Measurements from ENCODE around the gene OPN4.

The OPN4 gene

DNA sequence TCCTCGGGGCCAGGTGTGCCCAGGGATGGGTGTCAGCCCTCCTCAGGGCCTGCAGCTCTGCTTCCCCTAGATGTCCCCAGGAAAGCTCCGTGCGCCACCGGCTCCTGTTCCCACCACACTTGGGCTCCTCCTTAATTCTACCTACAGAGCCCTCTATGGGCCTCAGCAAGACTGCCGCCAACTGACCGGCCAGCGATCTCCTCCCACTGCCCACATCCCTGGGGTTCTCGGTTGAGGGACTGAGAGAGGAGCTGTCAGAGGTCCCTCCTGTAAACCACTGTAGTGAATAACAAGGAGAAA, 8.6 kb downstream of the OPN4 start:
- Histone ChIP-seq H3K9me3 (ENCODE audit: control insufficient read depth, insufficient read depth, low read length) (no peaks in the 10 kb centered on the region), H3K4me1 (ENCODE audit: insufficient read depth, low read length) (peaks cover 16% of the 10 kb centered on the region; the same call in 1 of the 2 replicates), H3K9ac (ENCODE audit: low read depth, low read length) (no peak overlapping the region), H3K36me3 (ENCODE audit: insufficient read depth, low read length) (no peaks in the 10 kb centered on the region)

DNA sequence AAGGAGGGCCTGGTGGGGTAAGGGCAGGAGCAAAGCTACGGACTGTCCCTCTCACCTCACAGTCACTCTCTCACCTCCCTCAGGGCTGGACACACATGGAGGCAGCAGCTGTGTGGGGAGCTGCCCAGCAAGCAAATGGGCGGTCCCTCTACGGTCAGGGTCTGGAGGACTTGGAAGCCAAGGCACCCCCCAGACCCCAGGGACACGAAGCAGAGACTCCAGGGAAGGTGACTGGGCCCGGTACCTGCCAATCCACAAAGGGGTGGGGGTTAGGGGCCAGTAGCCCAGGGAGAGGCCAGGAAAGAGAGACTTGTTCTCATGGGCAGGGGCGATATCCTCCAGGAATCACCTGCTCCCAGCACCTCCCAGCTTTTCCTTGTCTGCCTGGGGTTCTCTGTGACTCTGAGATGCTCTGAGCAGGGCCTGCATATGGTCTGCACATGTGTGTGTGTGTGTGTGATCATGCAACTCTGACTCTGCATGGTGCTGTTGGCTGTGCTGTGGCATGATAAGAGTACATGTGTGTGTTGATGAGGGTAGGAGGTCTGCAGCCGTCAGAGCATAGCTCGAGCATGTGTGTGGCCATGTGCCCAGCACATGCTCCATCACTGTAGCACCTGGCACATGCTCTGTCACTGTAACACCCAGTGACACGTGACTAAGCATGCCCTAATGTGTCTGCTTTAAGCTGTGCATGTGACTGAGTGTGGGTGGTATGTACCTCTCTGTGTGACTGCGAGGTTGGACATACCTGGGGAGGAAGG, 9.4 kb downstream of the OPN4 start:
- Histone ChIP-seq H3K4me1 (ENCODE audit: insufficient read depth, low read length) (peaks cover 20% of the 10 kb centered on the region; the same call in 1 of the 2 replicates), H3K36me3 (ENCODE audit: insufficient read depth, low read length) (no peaks in the 10 kb centered on the region), H3K9ac (ENCODE audit: low read depth, low read length) (no peak overlapping the region), H3K9me3 (ENCODE audit: control insufficient read depth, insufficient read depth, low read length) (no peaks in the 10 kb centered on the region)

DNA sequence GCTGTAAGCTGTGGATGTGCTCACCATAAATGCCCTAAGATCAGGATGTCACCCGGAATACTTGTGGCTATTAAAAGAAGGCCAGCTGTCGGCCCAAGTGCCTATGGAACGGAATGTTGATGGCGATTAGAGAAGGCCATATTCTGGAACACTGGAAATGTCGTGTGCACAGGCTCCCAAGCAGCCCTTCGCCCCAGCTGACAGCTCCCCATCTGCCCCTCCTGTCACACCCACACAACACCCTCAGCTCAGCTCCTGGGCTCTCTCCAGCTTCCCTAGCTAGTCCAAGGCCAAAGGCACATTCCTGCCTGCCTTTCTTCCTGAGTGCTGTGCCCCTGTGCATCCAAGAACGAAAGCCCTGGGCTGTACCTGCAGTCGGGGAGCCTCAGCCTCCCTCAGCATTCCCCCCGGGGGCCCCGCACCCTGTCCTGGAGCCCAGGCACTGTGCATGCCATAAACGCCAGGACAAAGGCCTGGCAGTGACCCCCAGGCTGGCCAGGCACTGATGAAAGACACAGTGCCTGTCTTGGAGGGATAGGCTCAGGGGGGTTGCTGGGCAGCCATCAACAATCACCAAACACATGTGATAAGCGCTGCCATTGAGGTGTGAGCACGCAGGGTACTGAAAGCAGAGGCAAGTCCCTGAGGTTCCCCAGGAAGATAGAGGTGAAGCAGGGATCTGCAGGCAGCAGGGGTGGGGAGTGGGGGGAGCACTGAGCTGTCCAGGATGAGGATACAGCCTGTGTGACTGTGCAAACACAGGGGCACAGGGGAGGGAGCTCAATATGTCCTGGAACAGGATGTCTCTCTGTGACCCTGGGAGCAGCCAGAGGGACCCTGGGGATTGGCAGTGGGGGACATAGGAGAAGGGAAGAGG, 10.2 kb downstream of the OPN4 start:
- Histone ChIP-seq H3K9ac (ENCODE audit: low read depth, low read length) (no peak overlapping the region), H3K4me1 (ENCODE audit: insufficient read depth, low read length) (peaks cover 23% of the 10 kb centered on the region; the same call in 1 of the 2 replicates), H3K9me3 (ENCODE audit: control insufficient read depth, insufficient read depth, low read length) (no peaks in the 10 kb centered on the region), H3K36me3 (ENCODE audit: insufficient read depth, low read length) (no peaks in the 10 kb centered on the region)

DNA sequence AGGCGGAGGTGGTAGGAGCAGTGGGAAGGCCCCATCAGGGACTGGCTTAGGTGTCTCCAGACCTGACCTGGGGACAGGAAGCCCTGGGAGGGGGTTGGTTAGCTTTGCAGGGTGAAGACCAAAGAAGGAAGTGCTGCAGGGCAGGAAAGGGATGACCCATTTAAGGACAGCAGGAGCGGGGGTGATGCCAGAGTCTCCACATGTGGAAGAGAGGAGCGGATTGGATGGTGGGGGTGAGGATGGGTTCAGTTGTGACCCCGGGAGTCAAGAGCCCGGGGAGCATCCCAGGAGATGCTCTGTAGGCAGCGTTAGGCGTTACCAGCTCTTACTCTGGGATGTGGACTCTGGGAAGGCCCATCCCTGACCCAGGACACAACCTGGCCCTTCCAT, 10.9 kb downstream of the OPN4 start:
- Histone ChIP-seq H3K4me1 (ENCODE audit: insufficient read depth, low read length) (peaks cover 23% of the 10 kb centered on the region; the same call in 1 of the 2 replicates), H3K36me3 (ENCODE audit: insufficient read depth, low read length) (no peaks in the 10 kb centered on the region), H3K9me3 (ENCODE audit: control insufficient read depth, insufficient read depth, low read length) (no peaks in the 10 kb centered on the region), H3K9ac (ENCODE audit: low read depth, low read length) (no peak overlapping the region)

DNA sequence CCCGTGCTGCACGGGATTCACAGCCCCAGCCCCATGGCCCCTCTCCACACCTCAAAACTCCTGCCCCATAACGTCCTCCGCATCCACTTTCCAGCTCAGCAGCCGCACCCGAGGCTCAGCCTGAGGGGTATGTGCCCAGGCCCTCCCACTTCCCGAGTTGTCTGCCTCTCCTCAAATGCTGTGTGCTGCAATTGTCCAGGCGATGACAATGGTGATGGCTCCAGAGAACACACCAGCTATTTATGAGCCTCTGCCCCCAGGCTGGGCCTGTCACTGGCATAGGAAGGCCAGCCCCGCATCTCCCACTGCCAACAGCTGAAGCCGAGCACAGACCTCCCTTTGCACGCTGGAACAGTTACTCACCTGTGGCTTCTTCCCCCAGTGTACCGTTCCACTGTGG, 11.5 kb downstream of the OPN4 start:
- no peaks in the 10 kb centered on the region for H3K9me3 ChIP-seq (ENCODE audit: control insufficient read depth, insufficient read depth, low read length)
- H3K9ac ChIP-seq (ENCODE audit: low read depth, low read length), result no peak overlapping the region
- H3K36me3 ChIP-seq (ENCODE audit: insufficient read depth, low read length), result no peaks in the 10 kb centered on the region
- H3K4me1 ChIP-seq (ENCODE audit: insufficient read depth, low read length), result peaks cover 24% of the 10 kb centered on the region; the same call in 1 of the 2 replicates

DNA sequence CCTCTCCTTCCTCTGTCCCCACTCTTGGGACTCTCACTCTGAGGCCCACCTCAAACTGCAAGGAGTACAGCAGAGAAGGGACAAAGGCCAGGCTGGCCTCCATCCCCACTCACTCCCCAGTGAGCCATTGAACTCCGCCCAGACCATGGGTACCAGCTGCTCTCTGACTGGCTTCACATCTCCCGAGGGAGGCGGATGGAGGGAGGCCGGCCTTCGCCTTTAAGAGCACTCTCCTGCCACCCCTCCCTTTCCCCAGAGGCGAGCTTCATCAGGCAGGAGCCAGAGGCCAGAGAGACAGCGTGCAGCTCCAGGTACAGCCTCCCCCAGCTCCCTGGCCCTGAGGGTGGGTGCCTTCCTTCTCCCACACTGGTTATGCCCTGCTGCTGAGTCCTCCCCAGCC, 12.2 kb downstream of the OPN4 start:
- H3K4me1 ChIP-seq (ENCODE audit: insufficient read depth, low read length), result peaks cover 30% of the 10 kb centered on the region; the same call in 1 of the 2 replicates
- H3K9ac ChIP-seq (ENCODE audit: low read depth, low read length), result no peak overlapping the region
- no peaks in the 10 kb centered on the region for H3K36me3 ChIP-seq (ENCODE audit: insufficient read depth, low read length)
- H3K9me3 ChIP-seq (ENCODE audit: control insufficient read depth, insufficient read depth, low read length), result no peaks in the 10 kb centered on the region

DNA sequence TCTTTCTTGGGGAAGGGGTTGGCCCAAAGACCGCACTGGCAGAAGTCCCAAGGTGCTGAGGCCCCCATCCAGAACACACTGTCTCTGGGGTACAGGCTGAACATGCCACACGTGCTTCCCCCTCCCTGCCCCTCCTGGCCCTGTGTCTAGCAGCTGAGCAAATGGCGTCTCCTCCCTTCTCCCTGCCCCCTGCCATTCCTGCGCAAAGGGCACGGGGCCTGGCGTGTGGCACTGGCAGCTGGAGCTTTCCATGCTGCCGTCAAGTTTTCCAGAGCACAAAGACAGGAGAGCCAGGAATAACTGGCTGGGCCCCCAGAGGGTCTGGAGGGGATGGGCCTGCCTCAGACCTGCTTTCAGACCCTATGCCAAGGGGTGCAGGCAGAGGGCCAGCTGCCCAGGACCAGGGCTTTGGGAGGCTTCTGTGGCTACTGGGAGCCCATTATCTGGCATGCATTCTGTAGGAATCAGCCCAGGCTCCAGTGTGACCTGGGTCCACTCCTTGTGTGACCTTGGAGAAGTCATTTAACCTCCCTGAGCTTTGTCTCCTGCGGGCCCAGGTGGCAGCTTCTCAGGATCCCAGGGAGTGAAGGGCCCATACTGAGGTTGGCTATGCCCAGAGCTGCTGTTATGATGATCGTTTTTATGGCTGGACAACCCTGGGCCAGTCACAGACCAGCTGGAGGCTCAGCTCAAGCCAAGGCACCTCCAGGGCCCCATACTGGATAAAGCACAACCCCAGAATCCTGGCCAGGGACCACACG, 13.3 kb downstream of the OPN4 start:
- H3K4me1 ChIP-seq (ENCODE audit: insufficient read depth, low read length), result peaks cover 38% of the 10 kb centered on the region; the same call in 1 of the 2 replicates
- no peaks in the 10 kb centered on the region for H3K9me3 ChIP-seq (ENCODE audit: control insufficient read depth, insufficient read depth, low read length)
- no peaks in the 10 kb centered on the region for H3K36me3 ChIP-seq (ENCODE audit: insufficient read depth, low read length)
- no peak overlapping the region for H3K9ac ChIP-seq (ENCODE audit: low read depth, low read length)

DNA sequence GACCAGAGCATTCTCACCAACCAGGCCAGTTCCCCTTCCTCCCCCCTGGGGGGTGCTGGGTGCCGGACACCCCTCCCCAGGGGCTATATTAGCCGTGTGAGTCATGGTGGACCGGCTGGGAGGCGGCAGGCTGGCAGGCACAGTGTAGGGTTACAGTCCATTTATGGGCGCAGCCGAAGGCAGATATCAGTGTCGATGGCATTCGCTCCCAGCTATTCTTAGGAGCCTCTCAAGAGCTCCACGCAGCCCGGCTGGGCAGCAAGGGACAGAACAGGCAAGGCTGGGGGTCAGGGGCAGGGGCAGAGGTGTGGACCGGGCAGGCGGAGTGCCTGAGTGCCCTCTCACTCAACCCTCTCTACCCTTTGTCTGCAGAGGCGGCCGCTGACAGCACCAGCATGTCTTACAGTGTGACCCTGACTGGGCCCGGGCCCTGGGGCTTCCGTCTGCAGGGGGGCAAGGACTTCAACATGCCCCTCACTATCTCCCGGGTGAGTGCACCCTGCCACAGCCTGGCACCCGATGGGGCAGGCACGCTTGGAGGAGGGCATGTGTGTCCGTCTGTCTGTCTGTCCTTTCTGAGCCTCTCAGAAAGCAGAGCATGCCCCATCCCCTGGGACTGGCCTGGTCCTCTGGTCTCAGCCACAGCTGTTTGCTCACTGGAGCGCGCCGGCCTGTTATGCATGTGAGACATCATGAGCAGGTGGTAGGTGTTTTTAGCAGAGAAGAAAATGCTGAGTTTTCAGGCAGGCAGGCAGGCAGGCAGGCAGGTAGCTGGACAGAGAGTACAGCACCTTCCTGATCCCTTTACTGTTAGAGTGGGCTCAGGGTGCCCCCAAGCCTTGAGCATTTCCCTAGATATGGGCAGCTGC, 14.2 kb downstream of the OPN4 start, which contains the start of gene LDB3:
LDB3 (plus strand) TSS at position 215 of the 869 bp plus-strand sequence; CDS start at position 396, 181 bp downstream.
- H3K9me3 ChIP-seq (ENCODE audit: control insufficient read depth, insufficient read depth, low read length), result no peaks in the 10 kb centered on the region
- H3K4me1 ChIP-seq (ENCODE audit: insufficient read depth, low read length), result peaks cover 47% of the 10 kb centered on the region; the same call in 1 of the 2 replicates
- H3K36me3 ChIP-seq (ENCODE audit: insufficient read depth, low read length), result no peaks in the 10 kb centered on the region
- no peak within 1 kb of the TSS for H3K9ac ChIP-seq (ENCODE audit: low read depth, low read length)

DNA sequence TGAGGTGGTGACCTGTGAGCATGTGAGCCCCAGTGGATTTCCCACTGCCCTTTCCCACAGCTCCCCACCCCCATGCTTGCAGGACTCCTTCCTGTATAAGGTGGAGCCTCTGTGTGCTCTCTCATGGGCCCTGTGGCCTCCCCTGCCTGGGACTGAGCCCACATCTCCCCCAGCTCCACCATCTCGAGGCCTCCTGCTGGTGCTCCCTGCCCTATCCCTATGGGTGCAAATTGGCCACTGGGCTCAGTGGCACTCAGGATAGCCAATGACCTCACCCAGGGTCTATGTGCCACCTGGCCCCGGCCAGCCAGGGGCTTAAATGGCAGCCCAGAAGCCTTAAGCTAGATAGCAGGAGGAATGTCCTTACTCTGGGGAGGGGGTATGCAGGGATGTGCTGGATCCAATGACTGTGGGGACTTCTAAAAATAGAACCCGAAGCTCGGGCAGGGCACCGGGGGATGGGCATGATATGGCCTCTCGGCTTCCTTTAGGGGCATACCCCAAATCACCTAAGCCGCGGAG, 16.0 kb downstream of the OPN4 start:
- Histone ChIP-seq H3K4me1 (ENCODE audit: insufficient read depth, low read length) (peaks cover 38% of the 10 kb centered on the region; the same call in 1 of the 2 replicates), H3K36me3 (ENCODE audit: insufficient read depth, low read length) (no peaks in the 10 kb centered on the region), H3K9ac (ENCODE audit: low read depth, low read length) (no peak overlapping the region), H3K9me3 (ENCODE audit: control insufficient read depth, insufficient read depth, low read length) (no peaks in the 10 kb centered on the region)

DNA sequence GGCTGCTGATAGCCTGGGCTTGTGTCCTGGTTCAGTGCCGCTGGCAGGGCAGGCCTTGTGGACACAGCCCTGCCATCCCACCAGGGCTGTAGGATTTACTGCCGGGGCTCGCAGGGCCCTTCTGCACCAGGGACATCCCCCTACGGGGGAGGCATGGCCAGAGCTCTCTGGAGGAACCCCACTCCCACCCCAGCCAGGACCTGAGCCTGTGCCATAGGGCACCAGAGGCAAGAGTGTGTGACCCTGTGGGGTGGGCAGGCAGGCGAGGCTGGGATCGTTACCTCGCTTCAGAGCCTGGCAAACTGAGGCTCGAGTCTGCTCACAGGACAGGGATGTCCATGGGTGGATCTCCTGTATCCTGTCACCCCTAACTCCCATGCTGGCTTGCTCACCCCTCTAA, 16.5 kb downstream of the OPN4 start:
- H3K9ac ChIP-seq (ENCODE audit: low read depth, low read length), result no peak overlapping the region

DNA sequence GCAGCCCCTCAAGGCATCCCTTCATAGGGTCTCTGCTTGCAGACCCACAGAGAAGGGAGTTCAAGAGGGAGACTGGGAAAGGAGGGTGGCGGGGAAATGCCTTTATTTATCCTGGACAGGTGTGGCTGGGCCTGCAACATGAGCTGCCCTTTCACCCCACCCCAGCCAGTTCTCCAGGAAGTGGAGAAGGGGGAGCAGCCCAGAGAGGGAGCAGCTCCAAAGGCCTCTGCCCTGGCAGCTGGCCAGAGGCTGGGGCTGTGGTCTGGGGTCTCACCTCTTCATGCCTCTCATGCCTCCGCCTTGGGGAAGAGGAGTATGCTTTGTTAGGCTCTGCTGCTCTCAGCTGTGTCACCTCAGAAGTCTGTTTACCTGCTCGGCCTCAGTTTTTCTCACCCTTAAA, 17.1 kb downstream of the OPN4 start:
- H3K4me1 ChIP-seq (ENCODE audit: insufficient read depth, low read length), result peaks cover 33% of the 10 kb centered on the region; the same call in 1 of the 2 replicates
- no peaks in the 10 kb centered on the region for H3K9me3 ChIP-seq (ENCODE audit: control insufficient read depth, insufficient read depth, low read length)
- no peak overlapping the region for H3K9ac ChIP-seq (ENCODE audit: low read depth, low read length)
- no peaks in the 10 kb centered on the region for H3K36me3 ChIP-seq (ENCODE audit: insufficient read depth, low read length)

More for the DNA sequence above, 16.5 kb downstream of the OPN4 start:
- Histone ChIP-seq H3K9me3 (ENCODE audit: control insufficient read depth, insufficient read depth, low read length) (no peaks in the 10 kb centered on the region), H3K4me1 (ENCODE audit: insufficient read depth, low read length) (peaks cover 33% of the 10 kb centered on the region; the same call in 1 of the 2 replicates), H3K36me3 (ENCODE audit: insufficient read depth, low read length) (no peaks in the 10 kb centered on the region)

DNA sequence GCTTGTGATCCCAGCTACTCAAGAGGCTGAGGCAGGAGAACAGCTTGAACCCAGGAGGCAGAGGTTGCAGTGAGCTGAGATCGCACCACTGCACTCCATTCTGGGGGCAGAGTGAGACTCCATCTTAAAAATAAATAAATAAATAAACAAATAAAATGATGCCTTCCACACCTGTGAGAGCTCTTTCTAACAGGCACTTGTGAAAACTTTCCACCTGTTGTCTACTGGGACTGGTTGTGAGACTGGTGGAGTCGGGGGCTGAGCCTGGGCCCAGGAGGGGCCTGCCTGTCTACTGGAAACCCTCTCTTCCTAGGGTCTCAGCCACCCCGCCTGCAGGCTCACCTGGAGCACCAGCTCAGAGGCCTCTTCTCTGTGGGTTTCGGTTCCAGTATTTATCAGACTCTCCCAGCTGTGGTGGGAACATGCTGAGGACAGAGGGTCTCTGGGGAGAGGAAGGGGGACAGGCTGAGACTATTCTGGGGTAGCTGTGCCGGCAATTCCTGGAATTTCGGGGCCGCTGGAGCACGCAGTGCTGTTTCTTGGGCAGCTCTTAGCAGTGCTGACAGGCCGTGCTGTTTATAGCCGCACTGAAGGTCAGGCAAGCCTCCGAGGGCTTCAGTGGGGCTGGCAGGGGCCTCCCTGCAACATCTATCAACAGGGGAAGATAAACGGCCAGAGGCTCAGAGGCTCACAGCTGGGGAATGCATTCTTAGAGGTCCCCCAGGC, 17.8 kb downstream of the OPN4 start:
- Histone ChIP-seq H3K9me3 (ENCODE audit: control insufficient read depth, insufficient read depth, low read length) (no peaks in the 10 kb centered on the region), H3K9ac (ENCODE audit: low read depth, low read length) (no peak overlapping the region), H3K4me1 (ENCODE audit: insufficient read depth, low read length) (peaks cover 33% of the 10 kb centered on the region; the same call in 1 of the 2 replicates), H3K36me3 (ENCODE audit: insufficient read depth, low read length) (no peaks in the 10 kb centered on the region)
